ENCODE results near the gene CUEDC2.

The CUEDC2 gene

GRCh38 chr10:102423372-102423968 is 8.9 kb downstream of the CUEDC2 start:
- no peak for DNase-seq (ENCODE audit: low read depth)
- no peak overlapping the region for H3K4me3 ChIP-seq (ENCODE audit: low read depth, low read length)
- TF ChIP-seq, protein P1, sequence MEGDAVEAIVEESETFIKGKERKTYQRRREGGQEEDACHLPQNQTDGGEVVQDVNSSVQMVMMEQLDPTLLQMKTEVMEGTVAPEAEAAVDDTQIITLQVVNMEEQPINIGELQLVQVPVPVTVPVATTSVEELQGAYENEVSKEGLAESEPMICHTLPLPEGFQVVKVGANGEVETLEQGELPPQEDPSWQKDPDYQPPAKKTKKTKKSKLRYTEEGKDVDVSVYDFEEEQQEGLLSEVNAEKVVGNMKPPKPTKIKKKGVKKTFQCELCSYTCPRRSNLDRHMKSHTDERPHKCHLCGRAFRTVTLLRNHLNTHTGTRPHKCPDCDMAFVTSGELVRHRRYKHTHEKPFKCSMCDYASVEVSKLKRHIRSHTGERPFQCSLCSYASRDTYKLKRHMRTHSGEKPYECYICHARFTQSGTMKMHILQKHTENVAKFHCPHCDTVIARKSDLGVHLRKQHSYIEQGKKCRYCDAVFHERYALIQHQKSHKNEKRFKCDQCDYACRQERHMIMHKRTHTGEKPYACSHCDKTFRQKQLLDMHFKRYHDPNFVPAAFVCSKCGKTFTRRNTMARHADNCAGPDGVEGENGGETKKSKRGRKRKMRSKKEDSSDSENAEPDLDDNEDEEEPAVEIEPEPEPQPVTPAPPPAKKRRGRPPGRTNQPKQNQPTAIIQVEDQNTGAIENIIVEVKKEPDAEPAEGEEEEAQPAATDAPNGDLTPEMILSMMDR (conservative IDR thresholded peaks at IDR 0.05; ENCODE audit: low read depth, low read length), result no peak

- H3K4me3 ChIP-seq (ENCODE audit: low read depth, low read length), result peak overlapping the region; percentile 86
- TF ChIP-seq, protein P1 (conservative IDR thresholded peaks at IDR 0.05; ENCODE audit: low read depth, low read length), result peak; percentile 86
- DNase-seq (ENCODE audit: low read depth), result peak; percentile 78
Measured at GRCh38 chr10:102422545-102423129, 9.7 kb downstream of the CUEDC2 start.

GRCh38 chr10:102421757-102422512 is 10.4 kb downstream of the CUEDC2 start:
- peak; percentile 24 for DNase-seq (ENCODE audit: low read depth)
- peak overlapping the region; percentile 86 for H3K4me3 ChIP-seq (ENCODE audit: low read depth, low read length)
- TF ChIP-seq, protein P1 (conservative IDR thresholded peaks at IDR 0.05; ENCODE audit: low read depth, low read length), result no peak

DNA sequence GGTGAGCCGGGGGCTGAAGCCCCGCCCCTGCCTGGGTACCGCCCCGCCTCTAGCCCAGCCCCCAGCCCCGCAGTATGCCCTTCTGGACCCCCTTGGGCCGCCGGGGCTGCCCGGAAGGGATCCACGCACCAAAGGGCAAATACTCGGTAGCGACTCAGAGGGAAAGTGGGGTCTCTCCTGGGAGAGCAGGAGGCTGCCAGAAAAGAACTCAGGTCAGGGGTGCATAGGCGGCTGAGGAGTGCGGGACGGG is 10.9 kb downstream of the CUEDC2 start:
- peak overlapping the region; percentile 86 for H3K4me3 ChIP-seq (ENCODE audit: low read depth, low read length)
- TF ChIP-seq, protein P1 (conservative IDR thresholded peaks at IDR 0.05; ENCODE audit: low read depth, low read length), result no peak
- DNase-seq (ENCODE audit: low read depth), result no peak

DNA sequence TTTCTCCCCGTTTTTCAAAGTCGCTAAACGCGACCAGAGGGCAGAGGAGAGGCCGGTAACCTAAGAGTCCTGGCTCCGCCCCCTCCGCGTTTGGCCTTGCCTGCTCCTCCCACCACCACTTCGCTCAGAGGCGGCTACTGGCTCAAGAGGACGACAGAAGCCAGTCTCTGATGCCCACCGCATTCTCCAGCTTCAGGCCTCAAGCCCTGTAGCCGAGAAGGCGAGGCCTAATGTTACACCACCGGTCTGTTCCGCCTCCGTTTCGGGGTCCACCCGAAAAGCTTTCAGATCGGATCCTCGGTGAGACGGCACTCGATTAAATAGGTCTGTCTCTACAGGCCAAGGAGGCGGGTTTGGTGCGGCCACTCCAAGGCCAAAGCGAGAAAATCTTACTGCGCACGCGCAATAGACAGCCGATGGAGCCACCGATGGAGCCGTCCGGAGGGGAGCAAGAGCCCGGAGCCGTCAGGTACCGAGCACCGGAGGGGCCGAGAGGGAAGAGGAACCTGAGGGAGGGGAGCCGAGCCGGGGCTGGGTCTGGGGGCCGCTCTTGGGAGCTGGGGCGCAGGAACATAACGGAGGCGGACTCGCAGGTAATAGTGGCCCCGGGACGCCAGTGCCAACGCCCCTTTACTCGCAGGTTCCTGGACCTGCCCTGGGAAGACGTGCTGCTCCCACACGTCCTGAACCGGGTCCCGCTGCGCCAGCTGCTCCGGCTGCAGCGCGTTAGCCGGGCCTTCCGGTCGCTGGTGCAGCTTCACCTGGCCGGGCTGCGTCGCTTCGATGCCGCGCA is 11.5 kb downstream of the CUEDC2 start, which contains the start of gene FBXL15:
Gene FBXL15, plus strand, starts transcription at position 123 of the 793 bp plus-strand sequence. Its CDS starts 294 bp downstream, at position 417.
- peak within 1 kb of the TSS; percentile 86 for H3K4me3 ChIP-seq (ENCODE audit: low read depth, low read length)
- DNase-seq (ENCODE audit: low read depth), result peak; percentile 97
- TF ChIP-seq, protein P1 (conservative IDR thresholded peaks at IDR 0.05; ENCODE audit: low read depth, low read length), result no peak

DNA sequence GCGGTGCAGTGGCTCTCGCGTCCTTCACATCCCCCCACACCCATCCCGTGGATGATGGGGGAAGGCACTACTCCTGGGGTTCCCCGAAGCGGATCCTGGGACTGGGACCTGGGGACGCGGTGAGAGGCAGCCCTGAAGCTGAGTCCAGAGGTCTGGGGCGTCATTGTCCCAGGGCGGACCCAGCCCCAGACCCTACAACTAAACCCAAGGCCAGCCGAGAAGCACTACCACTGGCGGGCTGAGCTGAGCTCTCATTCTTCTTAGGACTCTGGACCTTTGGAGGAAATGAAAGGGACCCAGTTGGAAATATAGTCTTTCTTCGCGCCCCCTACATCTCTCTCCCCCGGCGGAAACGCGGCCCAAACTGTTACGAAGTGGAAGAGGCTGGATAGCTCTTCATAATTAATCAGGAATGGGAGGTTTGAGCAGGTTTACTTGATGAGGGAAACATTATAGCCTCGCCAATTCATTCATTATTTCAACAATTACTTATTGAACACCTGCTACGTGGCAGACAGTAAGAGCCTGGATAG is 12.1 kb downstream of the CUEDC2 start:
- TF ChIP-seq, protein P1 (conservative IDR thresholded peaks at IDR 0.05; ENCODE audit: low read depth, low read length), result no peak
- H3K4me3 ChIP-seq (ENCODE audit: low read depth, low read length), result peak overlapping the region; percentile 86
- no peak for DNase-seq (ENCODE audit: low read depth)

Data from choroid plexus epithelial cell (primary cell).